ENCODE measurements around the gene UCHL5. TPM values are rescaled to one million over a fixed set of nuclear protein-coding genes. Genes with fewer than 3 reads are reported as not detected.

Gene UCHL5
- total RNA-seq, 1 experiment from 2014 or later: 100 TPM

DNA sequence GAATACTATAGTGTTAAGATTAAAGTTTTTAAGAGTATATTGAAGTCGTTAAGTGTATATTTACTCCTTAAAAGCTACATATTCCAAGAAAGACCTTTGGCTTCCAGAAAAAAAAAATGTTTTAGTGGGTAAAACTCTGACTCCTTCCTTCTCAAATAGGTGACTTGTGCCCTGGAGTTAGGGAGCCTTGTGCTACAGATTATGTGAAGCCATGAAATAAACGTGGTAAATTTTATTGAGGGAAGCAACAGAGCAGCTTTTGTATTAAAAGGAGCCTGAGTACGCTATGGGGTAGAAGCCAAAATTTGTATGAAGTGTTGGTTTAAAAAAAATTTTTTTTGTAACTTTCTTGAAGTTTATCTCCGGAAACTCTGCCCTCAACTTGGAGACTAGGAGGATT is 1.2 kb upstream of the UCHL5 start:
- Histone ChIP-seq H3K27me3 (replicated peaks; ENCODE audit: insufficient read depth, low read depth, low read length, poor library complexity) (no peaks in the 10 kb centered on the region), H3K4me1 (ENCODE audit: insufficient read depth, low read length, poor library complexity, severe bottlenecking) (peaks cover 8% of the 10 kb centered on the region), H3K27ac (ENCODE audit: low read depth, low read length, poor library complexity, severe bottlenecking) (peak overlapping the region; percentile 94), H3K4me3 (ENCODE audit: low read depth, low read length, poor library complexity, severe bottlenecking) (peak overlapping the region; percentile 87), H3K36me3 (ENCODE audit: insufficient read depth, low read length, poor library complexity, severe bottlenecking) (no peaks in the 10 kb centered on the region), H3K9me3 (ENCODE audit: low read depth, low read length, poor library complexity, severe bottlenecking) (no peaks in the 10 kb centered on the region)
- ChIA-PET POLR2A (ENCODE audit: low non-redundant PET) (interaction anchor here (0.6 kb wide), 1 partner anchor 10 kb away, joined by 3 read pairs; no protein-coding TSS in a partner anchor), CTCF (no interaction called here)
- TF ChIP-seq, protein P1, sequence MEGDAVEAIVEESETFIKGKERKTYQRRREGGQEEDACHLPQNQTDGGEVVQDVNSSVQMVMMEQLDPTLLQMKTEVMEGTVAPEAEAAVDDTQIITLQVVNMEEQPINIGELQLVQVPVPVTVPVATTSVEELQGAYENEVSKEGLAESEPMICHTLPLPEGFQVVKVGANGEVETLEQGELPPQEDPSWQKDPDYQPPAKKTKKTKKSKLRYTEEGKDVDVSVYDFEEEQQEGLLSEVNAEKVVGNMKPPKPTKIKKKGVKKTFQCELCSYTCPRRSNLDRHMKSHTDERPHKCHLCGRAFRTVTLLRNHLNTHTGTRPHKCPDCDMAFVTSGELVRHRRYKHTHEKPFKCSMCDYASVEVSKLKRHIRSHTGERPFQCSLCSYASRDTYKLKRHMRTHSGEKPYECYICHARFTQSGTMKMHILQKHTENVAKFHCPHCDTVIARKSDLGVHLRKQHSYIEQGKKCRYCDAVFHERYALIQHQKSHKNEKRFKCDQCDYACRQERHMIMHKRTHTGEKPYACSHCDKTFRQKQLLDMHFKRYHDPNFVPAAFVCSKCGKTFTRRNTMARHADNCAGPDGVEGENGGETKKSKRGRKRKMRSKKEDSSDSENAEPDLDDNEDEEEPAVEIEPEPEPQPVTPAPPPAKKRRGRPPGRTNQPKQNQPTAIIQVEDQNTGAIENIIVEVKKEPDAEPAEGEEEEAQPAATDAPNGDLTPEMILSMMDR (conservative IDR thresholded peaks at IDR 0.05; ENCODE audit: low read depth, low read length): no peak
- no peak for TF ChIP-seq EZH2 (IDR thresholded peaks at IDR 0.05; ENCODE audit: borderline replicate concordance, low read depth, low read length, poor library complexity, severe bottlenecking)
- DNase-seq (ENCODE audit: low spot score): no peak
- BruUV-seq (replicated peaks): TSS peak; percentile 49
- intact Hi-C loops (cut with micrococcal nuclease; ENCODE audit: unreplicated experiment): no loop called here

DNA sequence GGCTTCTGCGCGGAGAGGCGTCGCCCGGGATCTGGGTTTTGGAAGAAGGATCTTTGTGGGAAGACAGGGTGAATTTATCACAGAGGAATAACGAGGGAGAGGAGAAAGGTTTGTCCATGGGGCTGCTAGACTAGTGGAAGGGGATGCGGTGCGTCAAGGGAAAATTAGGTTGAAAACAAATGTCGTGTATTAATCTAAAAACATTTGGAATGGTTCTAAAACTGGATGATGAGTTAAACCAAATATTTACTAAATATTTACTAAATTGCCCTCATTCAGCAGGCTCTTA is 899 bp upstream of the UCHL5 start:
- CTCF ChIA-PET: no interaction called here
- Histone ChIP-seq H3K27ac (ENCODE audit: low read depth, low read length, poor library complexity, severe bottlenecking) (peak overlapping the region; percentile 94), H3K27me3 (replicated peaks; ENCODE audit: insufficient read depth, low read depth, low read length, poor library complexity) (no peaks in the 10 kb centered on the region), H3K4me3 (ENCODE audit: low read depth, low read length, poor library complexity, severe bottlenecking) (peak overlapping the region; percentile 87), H3K4me1 (ENCODE audit: insufficient read depth, low read length, poor library complexity, severe bottlenecking) (peaks cover 8% of the 10 kb centered on the region), H3K36me3 (ENCODE audit: insufficient read depth, low read length, poor library complexity, severe bottlenecking) (no peaks in the 10 kb centered on the region), H3K9me3 (ENCODE audit: low read depth, low read length, poor library complexity, severe bottlenecking) (no peaks in the 10 kb centered on the region)
- intact Hi-C loops (cut with micrococcal nuclease; ENCODE audit: unreplicated experiment): no loop called here
- no TSS peak for BruUV-seq (replicated peaks)
- TF ChIP-seq EZH2 (IDR thresholded peaks at IDR 0.05; ENCODE audit: borderline replicate concordance, low read depth, low read length, poor library complexity, severe bottlenecking): no peak
- POLR2A ChIA-PET (ENCODE audit: low non-redundant PET): no interaction called here
- no peak for DNase-seq (ENCODE audit: low spot score)

DNA sequence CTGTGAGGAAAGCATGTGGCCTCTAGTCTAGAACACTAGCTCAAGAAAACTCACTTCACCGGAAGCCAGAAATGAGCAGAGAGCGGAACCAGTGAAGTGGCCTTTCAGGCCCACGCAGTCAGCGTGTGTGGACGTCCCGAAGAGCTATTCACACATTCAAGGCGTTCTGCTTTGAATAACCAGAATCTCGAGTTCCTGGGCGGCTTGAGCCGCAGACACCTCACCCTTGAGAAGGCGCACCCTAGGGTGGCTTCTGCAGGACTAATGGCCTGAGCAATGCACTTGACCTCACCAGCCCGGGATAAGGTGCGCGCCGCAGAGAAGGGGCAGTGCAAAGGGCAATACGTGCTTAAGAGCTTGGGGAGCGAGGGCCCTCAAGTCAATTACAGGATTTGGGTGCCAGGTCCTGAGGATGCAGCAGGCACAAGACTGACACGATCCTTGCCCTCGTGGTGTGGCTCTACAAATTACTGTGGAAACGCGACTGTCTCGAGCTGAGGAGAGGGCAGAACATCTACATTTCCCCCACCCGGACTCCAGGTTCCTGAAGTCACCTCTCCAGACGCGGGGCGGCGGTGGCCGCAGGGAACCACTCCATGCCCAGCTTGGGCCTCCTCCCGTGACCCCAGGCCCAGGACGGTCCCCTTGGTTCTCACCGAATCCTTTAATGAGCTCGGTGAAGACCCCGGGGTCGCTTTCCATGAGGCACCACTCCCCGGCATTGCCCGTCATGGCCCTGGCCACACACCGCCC is 455 bp downstream of the UCHL5 start:
- Histone ChIP-seq H3K4me1 (ENCODE audit: insufficient read depth, low read length, poor library complexity, severe bottlenecking) (peaks cover 8% of the 10 kb centered on the region), H3K9me3 (ENCODE audit: low read depth, low read length, poor library complexity, severe bottlenecking) (no peaks in the 10 kb centered on the region), H3K27me3 (replicated peaks; ENCODE audit: insufficient read depth, low read depth, low read length, poor library complexity) (no peaks in the 10 kb centered on the region), H3K36me3 (ENCODE audit: insufficient read depth, low read length, poor library complexity, severe bottlenecking) (no peaks in the 10 kb centered on the region), H3K27ac (ENCODE audit: low read depth, low read length, poor library complexity, severe bottlenecking) (peak overlapping the region; percentile 94), H3K4me3 (ENCODE audit: low read depth, low read length, poor library complexity, severe bottlenecking) (peak overlapping the region; percentile 87)
- POLR2A ChIA-PET (ENCODE audit: low non-redundant PET): interaction anchor here (0.5 to 0.6 kb wide), 3 partner anchors 77 to 1114 kb away, joined by 5 to 22 read pairs (median 10); no protein-coding TSS in a partner anchor
- TSS peak; percentile 58 for BruUV-seq (replicated peaks)
- intact Hi-C loops (cut with micrococcal nuclease; ENCODE audit: unreplicated experiment): loop anchor here (5.0 to 10.0 kb wide), 2 partner anchors 64 to 286 kb away; partner anchors contain the start of gene CDC73
- peak; percentile 73 for DNase-seq (ENCODE audit: low spot score)
- TF ChIP-seq, protein P1 (conservative IDR thresholded peaks at IDR 0.05; ENCODE audit: low read depth, low read length): no peak
- no peak for TF ChIP-seq EZH2 (IDR thresholded peaks at IDR 0.05; ENCODE audit: borderline replicate concordance, low read depth, low read length, poor library complexity, severe bottlenecking)
- CTCF ChIA-PET: interaction anchor here (1.0 kb wide), 1 partner anchor 11 kb away, joined by 5 read pairs; no protein-coding TSS in a partner anchor

Measured in A673 (cell line).